Measurements from ENCODE around the gene PTPRT.

PTPRT gene

DNA sequence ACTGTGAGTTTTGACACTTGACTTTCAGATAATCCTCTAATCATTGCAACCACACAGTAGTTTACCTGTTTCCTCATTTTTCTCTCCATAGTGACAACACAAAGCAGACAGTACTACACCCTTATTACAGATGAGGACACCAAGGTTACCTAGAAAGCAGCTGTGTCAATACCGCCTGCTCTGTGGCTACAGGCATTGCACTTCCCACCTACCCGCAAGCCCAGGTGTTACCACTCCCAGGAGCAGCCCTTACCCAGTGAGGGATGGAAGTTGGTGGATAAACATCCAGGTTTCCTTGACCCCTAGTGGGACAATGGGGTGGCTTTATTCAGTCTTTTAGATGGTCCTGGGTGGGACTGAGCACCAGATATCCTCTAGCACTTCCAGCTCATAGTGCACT is 503.6 kb downstream of the PTPRT start:
- in situ Hi-C loops (cut with HindIII; ENCODE audit: low sequenced_read_pairs) = no loop called here

GRCh38 chr20:42678895-42679294 is 510.8 kb downstream of the PTPRT start:
- in situ Hi-C loops (cut with HindIII; ENCODE audit: low sequenced_read_pairs) = no loop called here

GRCh38 chr20:42656130-42656529 is 533.6 kb downstream of the PTPRT start:
- in situ Hi-C loops (cut with HindIII; ENCODE audit: low sequenced_read_pairs) = no loop called here

GRCh38 chr20:42652266-42652665 is 537.4 kb downstream of the PTPRT start:
- in situ Hi-C loops (cut with HindIII; ENCODE audit: low sequenced_read_pairs) = no loop called here

DNA sequence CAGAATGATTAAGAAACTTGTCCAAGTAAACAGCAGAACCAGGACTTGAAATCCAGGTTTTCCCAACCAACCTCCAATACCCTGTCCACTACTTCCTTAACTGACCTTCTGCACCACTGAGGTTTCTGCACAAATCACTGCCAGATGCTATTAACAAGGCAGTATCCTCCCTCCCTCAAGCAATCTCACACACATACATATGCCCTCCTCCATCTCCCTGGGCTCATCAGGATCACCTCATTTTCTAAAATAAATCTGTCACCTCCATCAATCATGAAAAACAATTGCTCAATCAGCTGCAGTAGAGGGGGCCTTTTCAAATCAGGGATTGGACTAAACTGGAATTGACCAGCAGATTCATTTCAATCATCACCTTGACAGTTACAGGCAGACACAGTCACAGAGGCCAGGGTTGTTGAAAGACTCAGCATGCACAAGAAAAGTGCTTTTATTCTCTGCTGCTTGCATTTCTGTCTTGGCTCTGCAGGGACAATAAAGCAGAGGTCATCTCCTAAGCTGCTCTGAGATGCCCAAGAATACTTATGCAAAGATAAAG is 539.4 kb downstream of the PTPRT start:
- in situ Hi-C loops (cut with HindIII; ENCODE audit: low sequenced_read_pairs) = no loop called here

DNA sequence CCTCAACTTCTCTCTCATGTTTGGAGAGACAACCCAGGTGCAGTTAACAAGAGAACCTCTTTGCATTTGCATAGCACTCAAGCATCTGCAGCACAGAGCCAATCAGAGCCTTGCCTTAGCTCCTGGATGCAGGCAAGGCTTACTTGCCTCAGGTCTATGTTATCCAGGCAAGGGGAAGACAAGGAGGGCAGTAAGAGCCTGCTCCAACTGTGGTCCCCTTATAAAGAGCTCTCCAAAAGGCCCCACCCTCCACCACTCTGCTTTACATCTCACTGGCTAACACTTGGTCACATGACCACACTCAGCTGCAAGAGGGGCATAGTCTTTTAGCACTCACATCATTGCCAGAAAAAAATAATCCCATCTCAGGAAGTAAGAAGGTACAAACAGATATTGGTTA is 540.0 kb downstream of the PTPRT start:
- in situ Hi-C loops (cut with HindIII; ENCODE audit: low sequenced_read_pairs) = no loop called here

DNA sequence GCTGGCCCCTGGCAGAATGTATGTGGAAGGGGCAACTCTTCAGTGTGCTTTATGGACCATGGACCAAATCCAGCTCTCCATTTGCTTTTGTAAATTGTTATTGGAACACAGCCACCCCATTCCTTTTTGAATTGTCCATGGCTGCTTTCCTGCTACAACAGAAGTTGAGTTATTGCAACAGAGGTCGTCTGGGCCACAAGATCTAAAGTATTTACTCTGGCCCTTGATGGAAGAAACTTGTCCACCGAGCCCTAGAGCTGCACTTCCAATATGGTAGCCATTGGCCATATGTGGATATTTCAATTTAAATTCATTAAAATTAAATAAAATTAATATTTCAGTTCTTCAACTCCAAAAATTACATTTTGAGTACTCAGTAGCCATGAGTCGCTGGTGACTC is 543.5 kb downstream of the PTPRT start:
- in situ Hi-C loops (cut with HindIII; ENCODE audit: low sequenced_read_pairs) = no loop called here

DNA sequence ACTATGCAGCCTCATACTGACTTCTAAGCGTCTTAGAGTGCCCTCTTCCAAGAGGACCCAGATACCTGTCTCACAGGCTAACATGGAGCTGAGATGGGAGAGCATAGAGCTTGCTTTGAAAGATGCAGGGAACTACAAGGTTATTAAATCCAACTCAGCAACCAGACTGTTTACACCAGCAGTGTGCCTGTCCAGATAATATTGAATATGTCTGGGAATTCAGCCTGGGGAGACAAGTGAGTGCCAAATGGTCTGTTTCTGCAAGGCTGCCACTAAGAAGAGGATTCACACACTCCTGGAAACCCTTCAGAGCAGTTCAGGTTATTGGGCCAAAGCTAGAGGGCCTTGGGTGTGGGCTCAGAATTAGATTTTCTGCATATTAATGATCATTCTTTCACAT is 547.8 kb downstream of the PTPRT start:
- in situ Hi-C loops (cut with HindIII; ENCODE audit: low sequenced_read_pairs) = no loop called here

DNA sequence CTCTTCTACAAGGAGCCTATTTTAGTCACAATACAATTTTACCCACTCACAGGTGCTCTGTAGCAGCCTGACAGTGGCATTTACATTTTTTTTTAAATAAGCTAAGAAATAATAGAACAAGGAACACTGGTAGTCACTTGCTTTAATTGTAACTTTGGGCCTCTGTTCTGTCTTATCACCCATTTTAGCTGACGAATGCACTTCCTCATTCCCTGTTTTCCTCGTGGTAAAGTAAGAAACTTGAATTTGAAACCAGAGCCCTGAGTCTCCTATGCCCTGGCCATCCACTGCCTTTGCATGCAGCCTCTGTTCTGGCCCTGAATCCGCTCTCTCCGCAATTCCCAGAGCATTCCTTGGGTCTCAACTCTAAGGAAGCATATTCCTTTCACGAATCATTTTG is 550.6 kb downstream of the PTPRT start:
- in situ Hi-C loops (cut with HindIII; ENCODE audit: low sequenced_read_pairs) = no loop called here

GRCh38 chr20:42635699-42636411 is 553.9 kb downstream of the PTPRT start:
- in situ Hi-C loops (cut with HindIII; ENCODE audit: low sequenced_read_pairs) = no loop called here

GRCh38 chr20:42634156-42634555 is 555.5 kb downstream of the PTPRT start:
- in situ Hi-C loops (cut with HindIII; ENCODE audit: low sequenced_read_pairs) = no loop called here

DNA sequence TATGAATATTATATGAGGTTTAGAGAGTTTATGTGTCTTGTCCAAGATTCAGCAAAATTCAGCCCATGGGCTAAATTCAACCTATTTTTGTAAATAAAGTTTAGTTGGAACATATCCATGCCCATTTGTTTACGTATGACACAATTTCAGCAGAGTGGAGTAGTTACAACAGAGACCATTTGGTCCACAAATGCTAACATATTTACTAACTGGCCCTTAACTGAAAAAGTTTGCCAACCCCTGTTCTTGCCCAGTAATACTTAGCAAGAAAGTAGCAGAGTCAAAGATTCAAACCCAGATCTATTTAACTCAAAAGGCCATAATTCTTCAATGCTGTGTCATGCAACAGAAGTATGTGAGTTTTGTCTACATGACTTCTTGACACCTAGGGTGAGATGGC is 561.0 kb downstream of the PTPRT start:
- in situ Hi-C loops (cut with HindIII; ENCODE audit: low sequenced_read_pairs) = no loop called here

DNA sequence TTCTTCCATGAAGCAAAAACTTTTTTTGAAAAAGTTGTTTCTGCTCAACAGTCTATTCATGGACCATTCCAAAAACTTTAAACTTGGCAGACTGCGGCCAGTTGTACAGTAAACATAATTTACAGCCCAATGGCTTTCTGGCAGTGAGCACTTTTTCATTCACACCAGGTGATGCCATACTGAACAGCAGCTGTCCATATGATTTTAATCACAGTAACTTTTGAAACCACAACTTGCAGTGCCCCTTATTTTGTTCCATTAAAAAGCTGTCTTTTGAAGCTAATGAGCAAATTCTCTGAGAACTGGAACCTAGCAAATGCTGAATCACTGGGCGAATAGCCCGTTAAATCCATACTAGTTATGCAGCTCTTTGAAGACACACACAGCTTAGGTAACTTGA is 576.6 kb downstream of the PTPRT start:
- in situ Hi-C loops (cut with HindIII; ENCODE audit: low sequenced_read_pairs) = no loop called here

- in situ Hi-C loops (cut with HindIII; ENCODE audit: low sequenced_read_pairs) = no loop called here
Observed at GRCh38 chr20:42611889-42612837, 577.5 kb downstream of the PTPRT start.

DNA sequence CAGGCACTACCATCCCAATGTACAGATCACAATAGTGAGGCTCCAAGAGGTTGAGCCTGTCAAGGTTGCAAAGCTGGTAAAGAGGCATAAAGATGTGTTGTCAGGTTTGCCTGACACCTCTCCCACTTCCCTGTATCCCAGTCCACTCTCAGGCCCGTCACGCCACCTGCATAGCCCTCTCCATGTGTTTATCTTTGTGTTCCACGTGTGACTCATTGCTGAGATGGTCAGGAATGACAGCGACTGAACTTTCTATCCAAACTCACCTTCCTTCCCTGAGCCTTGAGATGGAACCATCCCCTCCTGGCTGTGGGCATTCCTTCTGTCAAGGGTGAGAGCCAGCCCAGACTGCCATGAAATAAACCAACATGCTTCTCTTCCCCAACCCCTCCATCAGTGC is 578.3 kb downstream of the PTPRT start:
- in situ Hi-C loops (cut with HindIII; ENCODE audit: low sequenced_read_pairs) = no loop called here

DNA sequence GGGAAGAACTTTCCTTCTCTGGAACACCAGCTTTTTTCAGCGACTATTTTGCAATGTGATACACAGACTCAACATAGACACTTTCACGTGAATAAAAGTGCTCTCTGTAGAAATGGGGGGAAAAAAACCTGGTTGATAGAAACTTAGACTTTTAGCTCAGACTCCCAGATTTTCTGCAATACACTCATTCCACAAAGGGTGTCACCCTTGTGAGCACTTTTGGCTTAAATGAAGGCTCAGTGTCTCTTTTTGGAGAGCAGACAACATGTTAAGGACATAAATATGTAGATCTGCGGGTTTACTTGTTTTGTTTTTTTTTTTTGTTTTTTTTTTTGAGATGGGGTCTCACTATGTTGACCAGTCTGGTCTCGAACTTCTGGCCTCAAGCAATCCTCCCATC is 579.6 kb downstream of the PTPRT start:
- in situ Hi-C loops (cut with HindIII; ENCODE audit: low sequenced_read_pairs) = no loop called here

DNA sequence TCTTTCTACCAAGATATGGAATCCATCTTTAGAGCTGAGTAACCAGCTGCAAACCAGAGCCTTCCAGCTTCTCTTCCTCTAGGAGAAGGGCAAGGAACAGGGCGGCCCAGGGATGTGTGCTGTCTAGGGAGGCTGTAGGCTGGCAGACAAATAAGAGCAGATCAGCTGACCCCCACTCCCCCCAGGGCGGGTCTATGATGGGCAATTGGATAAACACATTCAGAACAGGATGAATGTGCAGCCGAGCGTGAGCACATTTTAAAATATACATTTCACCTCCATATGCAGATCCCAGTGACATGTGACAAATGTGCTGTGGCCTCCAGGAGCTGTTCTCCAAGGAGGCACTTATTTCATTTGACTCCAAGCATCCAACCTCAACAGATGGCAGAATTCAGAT is 580.1 kb downstream of the PTPRT start:
- in situ Hi-C loops (cut with HindIII; ENCODE audit: low sequenced_read_pairs) = no loop called here

- in situ Hi-C loops (cut with HindIII; ENCODE audit: low sequenced_read_pairs) = no loop called here
Observed at GRCh38 chr20:42604998-42605956, 584.4 kb downstream of the PTPRT start.

- in situ Hi-C loops (cut with HindIII; ENCODE audit: low sequenced_read_pairs) = no loop called here
Observed at GRCh38 chr20:42603655-42604054, 586.1 kb downstream of the PTPRT start.

- in situ Hi-C loops (cut with HindIII; ENCODE audit: low sequenced_read_pairs) = no loop called here
Observed at GRCh38 chr20:42598581-42598980, 591.1 kb downstream of the PTPRT start.

DNA sequence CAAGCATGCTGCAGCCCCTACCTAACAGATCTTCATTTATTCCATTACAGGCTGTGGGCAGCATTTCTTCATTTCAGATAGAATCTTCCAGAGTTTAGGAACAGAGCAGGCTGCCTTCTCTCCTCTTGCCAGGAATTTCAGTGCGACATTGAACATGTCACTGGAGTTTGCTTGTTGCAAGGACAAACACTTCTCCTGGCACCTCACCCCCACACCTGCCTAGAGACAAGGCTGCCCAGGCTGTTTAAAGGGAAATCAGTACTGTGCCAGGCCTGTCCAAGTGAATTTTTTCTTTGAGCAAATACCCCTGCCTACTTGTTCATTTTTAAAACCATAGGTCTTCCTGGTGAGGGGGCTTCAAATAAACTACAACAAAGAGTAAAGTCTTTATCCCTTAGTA is 594.1 kb downstream of the PTPRT start:
- in situ Hi-C loops (cut with HindIII; ENCODE audit: low sequenced_read_pairs) = no loop called here

Data from endothelial cell of hepatic sinusoid (primary cell).